ENCODE results near the gene MPPED2.

MPPED2 gene

GRCh38 chr11:30414806-30415205 is 171.3 kb downstream of the MPPED2 start:
- WGBS (ENCODE audit: extremely low coverage, insufficient coverage, low lambda C conversion rate) = no CpG with 5 or more reads among the region's 6 CpGs

GRCh38 chr11:30414244-30414643 is 171.9 kb downstream of the MPPED2 start:
- Histone ChIP-seq H3K4ac (ENCODE audit: low read depth, low read length) (no peak overlapping the region), H3K79me2 (ENCODE audit: control insufficient read depth, insufficient read depth, low read length) (no peaks in the 10 kb centered on the region), H3K79me1 (ENCODE audit: low read length) (no peaks in the 10 kb centered on the region), H3K4me3 (ENCODE audit: low read length) (no peak overlapping the region), H2BK5ac (ENCODE audit: low read length) (no peak overlapping the region), H3K27me3 (ENCODE audit: insufficient read depth, low read length, poor library complexity) (no peaks in the 10 kb centered on the region), H3K23ac (ENCODE audit: low read length) (no peak overlapping the region), H2BK120ac (ENCODE audit: low read depth, low read length) (no peak overlapping the region), H3K27ac (ENCODE audit: low read depth, low read length) (no peak overlapping the region), H3K4me1 (ENCODE audit: control insufficient read depth, low read depth, low read length) (no peaks in the 10 kb centered on the region), H3K56ac (ENCODE audit: low read length) (no peak overlapping the region), H4K5ac (ENCODE audit: low read length) (no peak overlapping the region), H3K9ac (ENCODE audit: low read length) (no peak overlapping the region), H2AK5ac (ENCODE audit: low read length) (no peak overlapping the region), H3K18ac (ENCODE audit: low read length) (no peak overlapping the region), H3K36me3 (ENCODE audit: control insufficient read depth, insufficient read depth, low read length) (no peaks in the 10 kb centered on the region), H2BK15ac (replicated peaks; ENCODE audit: low read depth) (no peak overlapping the region), H4K8ac (ENCODE audit: low read depth, low read length) (no peak overlapping the region), H3K4me2 (ENCODE audit: low read length) (no peak overlapping the region)
- WGBS (ENCODE audit: extremely low coverage, insufficient coverage, low lambda C conversion rate) = no CpG with 5 or more reads among the region's 5 CpGs
- DNase-seq = no peak

More at GRCh38 chr11:30414806-30415205, 171.3 kb downstream of the MPPED2 start:
- H3K4me3 ChIP-seq (ENCODE audit: low read length) = no peak overlapping the region
- H2AK5ac ChIP-seq (ENCODE audit: low read length) = no peak overlapping the region
- no peaks in the 10 kb centered on the region for H3K79me2 ChIP-seq (ENCODE audit: control insufficient read depth, insufficient read depth, low read length)
- no peaks in the 10 kb centered on the region for H3K4me1 ChIP-seq (ENCODE audit: control insufficient read depth, low read depth, low read length)
- H3K27ac ChIP-seq (ENCODE audit: low read depth, low read length) = no peak overlapping the region
- no peak overlapping the region for H3K23ac ChIP-seq (ENCODE audit: low read length)
- H2BK5ac ChIP-seq (ENCODE audit: low read length) = no peak overlapping the region
- H4K8ac ChIP-seq (ENCODE audit: low read depth, low read length) = no peak overlapping the region
- no peak overlapping the region for H3K4me2 ChIP-seq (ENCODE audit: low read length)
- no peak overlapping the region for H3K56ac ChIP-seq (ENCODE audit: low read length)
- no peak for DNase-seq
- no peaks in the 10 kb centered on the region for H3K36me3 ChIP-seq (ENCODE audit: control insufficient read depth, insufficient read depth, low read length)
- H3K79me1 ChIP-seq (ENCODE audit: low read length) = no peaks in the 10 kb centered on the region
- no peak overlapping the region for H3K4ac ChIP-seq (ENCODE audit: low read depth, low read length)
- no peak overlapping the region for H2BK15ac ChIP-seq (replicated peaks; ENCODE audit: low read depth)
- no peak overlapping the region for H2BK120ac ChIP-seq (ENCODE audit: low read depth, low read length)
- H3K9ac ChIP-seq (ENCODE audit: low read length) = no peak overlapping the region
- H4K5ac ChIP-seq (ENCODE audit: low read length) = no peak overlapping the region
- H3K18ac ChIP-seq (ENCODE audit: low read length) = no peak overlapping the region
- H3K27me3 ChIP-seq (ENCODE audit: insufficient read depth, low read length, poor library complexity) = no peaks in the 10 kb centered on the region

DNA sequence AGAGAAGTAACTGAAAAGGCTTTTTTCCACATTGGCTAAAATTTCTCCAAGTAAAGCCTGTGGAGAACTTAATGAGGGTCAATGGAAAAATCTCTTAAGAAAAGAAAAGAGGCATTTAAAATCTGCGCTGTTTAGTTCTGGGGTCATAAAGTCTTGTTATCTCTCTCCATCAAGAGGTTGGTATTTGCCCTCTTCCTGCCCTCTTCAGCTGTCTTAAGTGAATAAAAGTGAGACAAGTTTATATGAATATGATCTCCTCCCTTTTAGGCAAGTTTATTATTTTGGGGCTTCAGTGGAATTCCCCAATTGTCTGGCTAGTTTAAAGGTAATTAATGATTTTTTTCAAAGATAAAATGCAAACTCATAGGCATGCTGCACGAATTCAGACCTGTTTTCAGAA is 173.6 kb downstream of the MPPED2 start:
- no peak overlapping the region for H3K4ac ChIP-seq (ENCODE audit: low read depth, low read length)
- DNase-seq = no peak
- H3K27ac ChIP-seq (ENCODE audit: low read depth, low read length) = no peak overlapping the region
- H3K79me1 ChIP-seq (ENCODE audit: low read length) = no peaks in the 10 kb centered on the region
- H3K4me2 ChIP-seq (ENCODE audit: low read length) = no peak overlapping the region
- no peaks in the 10 kb centered on the region for H3K27me3 ChIP-seq (ENCODE audit: insufficient read depth, low read length, poor library complexity)
- H2AK5ac ChIP-seq (ENCODE audit: low read length) = no peak overlapping the region
- no peak overlapping the region for H3K9ac ChIP-seq (ENCODE audit: low read length)
- H3K18ac ChIP-seq (ENCODE audit: low read length) = no peak overlapping the region
- H2BK5ac ChIP-seq (ENCODE audit: low read length) = no peak overlapping the region
- no peak overlapping the region for H4K8ac ChIP-seq (ENCODE audit: low read depth, low read length)
- H2BK15ac ChIP-seq (replicated peaks; ENCODE audit: low read depth) = no peak overlapping the region
- no peak overlapping the region for H2BK120ac ChIP-seq (ENCODE audit: low read depth, low read length)
- H3K4me3 ChIP-seq (ENCODE audit: low read length) = no peak overlapping the region
- H4K5ac ChIP-seq (ENCODE audit: low read length) = no peak overlapping the region
- no peak overlapping the region for H3K56ac ChIP-seq (ENCODE audit: low read length)
- H3K79me2 ChIP-seq (ENCODE audit: control insufficient read depth, insufficient read depth, low read length) = no peaks in the 10 kb centered on the region
- H3K4me1 ChIP-seq (ENCODE audit: control insufficient read depth, low read depth, low read length) = no peaks in the 10 kb centered on the region
- no peaks in the 10 kb centered on the region for H3K36me3 ChIP-seq (ENCODE audit: control insufficient read depth, insufficient read depth, low read length)
- no peak overlapping the region for H3K23ac ChIP-seq (ENCODE audit: low read length)
- WGBS (ENCODE audit: extremely low coverage, insufficient coverage, low lambda C conversion rate) = no CpG with 5 or more reads among the region's 2 CpGs

DNA sequence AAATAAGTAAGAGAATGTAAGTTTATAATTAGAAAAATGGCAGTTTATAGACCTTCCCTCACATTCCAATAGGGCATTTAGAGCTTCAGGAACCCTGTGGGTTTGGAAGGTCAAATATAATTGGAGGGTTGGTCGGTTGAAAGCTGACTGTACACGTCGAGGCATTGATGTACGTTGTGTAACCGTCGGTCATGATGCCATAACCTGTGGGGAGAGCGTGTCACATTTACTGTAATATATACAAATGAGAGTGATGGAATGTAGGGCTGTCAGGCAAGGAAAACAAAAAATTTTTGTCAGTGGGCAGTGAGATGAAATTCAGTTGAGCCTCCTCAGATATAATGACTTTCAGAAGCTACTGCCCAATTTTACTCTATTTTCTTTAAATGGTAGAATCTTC is 174.8 kb downstream of the MPPED2 start:
- Histone ChIP-seq H3K4me3 (ENCODE audit: low read length) (no peak overlapping the region), H3K4me1 (ENCODE audit: control insufficient read depth, low read depth, low read length) (no peaks in the 10 kb centered on the region), H3K4me2 (ENCODE audit: low read length) (no peak overlapping the region), H2AK5ac (ENCODE audit: low read length) (no peak overlapping the region), H3K4ac (ENCODE audit: low read depth, low read length) (no peak overlapping the region), H3K56ac (ENCODE audit: low read length) (no peak overlapping the region), H3K79me2 (ENCODE audit: control insufficient read depth, insufficient read depth, low read length) (no peaks in the 10 kb centered on the region), H2BK15ac (replicated peaks; ENCODE audit: low read depth) (no peak overlapping the region), H4K8ac (ENCODE audit: low read depth, low read length) (no peak overlapping the region), H4K5ac (ENCODE audit: low read length) (no peak overlapping the region), H3K18ac (ENCODE audit: low read length) (no peak overlapping the region), H3K79me1 (ENCODE audit: low read length) (no peaks in the 10 kb centered on the region), H3K27me3 (ENCODE audit: insufficient read depth, low read length, poor library complexity) (no peaks in the 10 kb centered on the region), H2BK5ac (ENCODE audit: low read length) (no peak overlapping the region), H3K27ac (ENCODE audit: low read depth, low read length) (no peak overlapping the region), H3K23ac (ENCODE audit: low read length) (no peak overlapping the region), H3K9ac (ENCODE audit: low read length) (no peak overlapping the region), H3K36me3 (ENCODE audit: control insufficient read depth, insufficient read depth, low read length) (no peaks in the 10 kb centered on the region), H2BK120ac (ENCODE audit: low read depth, low read length) (no peak overlapping the region)
- no CpG with 5 or more reads among the region's 7 CpGs for WGBS (ENCODE audit: extremely low coverage, insufficient coverage, low lambda C conversion rate)
- DNase-seq = no peak

GRCh38 chr11:30406978-30407762 is 179.0 kb downstream of the MPPED2 start:
- H3K4me3 ChIP-seq (ENCODE audit: low read length) = no peak overlapping the region
- no peak overlapping the region for H2BK120ac ChIP-seq (ENCODE audit: low read depth, low read length)
- no peak overlapping the region for H2AK5ac ChIP-seq (ENCODE audit: low read length)
- H3K9ac ChIP-seq (ENCODE audit: low read length) = no peak overlapping the region
- H3K4ac ChIP-seq (ENCODE audit: low read depth, low read length) = no peak overlapping the region
- H3K56ac ChIP-seq (ENCODE audit: low read length) = no peak overlapping the region
- no peaks in the 10 kb centered on the region for H3K4me1 ChIP-seq (ENCODE audit: control insufficient read depth, low read depth, low read length)
- no peak overlapping the region for H3K18ac ChIP-seq (ENCODE audit: low read length)
- no peak overlapping the region for H2BK5ac ChIP-seq (ENCODE audit: low read length)
- no peak overlapping the region for H3K23ac ChIP-seq (ENCODE audit: low read length)
- H3K27ac ChIP-seq (ENCODE audit: low read depth, low read length) = no peak overlapping the region
- no peaks in the 10 kb centered on the region for H3K79me2 ChIP-seq (ENCODE audit: control insufficient read depth, insufficient read depth, low read length)
- no peak overlapping the region for H4K8ac ChIP-seq (ENCODE audit: low read depth, low read length)
- no CpG with 5 or more reads among the region's 13 CpGs for WGBS (ENCODE audit: extremely low coverage, insufficient coverage, low lambda C conversion rate)
- H3K4me2 ChIP-seq (ENCODE audit: low read length) = no peak overlapping the region
- no peak overlapping the region for H2BK15ac ChIP-seq (replicated peaks; ENCODE audit: low read depth)
- H3K36me3 ChIP-seq (ENCODE audit: control insufficient read depth, insufficient read depth, low read length) = no peaks in the 10 kb centered on the region
- no peak overlapping the region for H4K5ac ChIP-seq (ENCODE audit: low read length)
- H3K27me3 ChIP-seq (ENCODE audit: insufficient read depth, low read length, poor library complexity) = no peaks in the 10 kb centered on the region
- H3K79me1 ChIP-seq (ENCODE audit: low read length) = no peaks in the 10 kb centered on the region
- peak; percentile 91 for DNase-seq

GRCh38 chr11:30405385-30405784 is 180.8 kb downstream of the MPPED2 start:
- Histone ChIP-seq H3K4me1 (ENCODE audit: control insufficient read depth, low read depth, low read length) (no peaks in the 10 kb centered on the region), H3K79me1 (ENCODE audit: low read length) (no peaks in the 10 kb centered on the region), H2BK15ac (replicated peaks; ENCODE audit: low read depth) (no peak overlapping the region), H3K27me3 (ENCODE audit: insufficient read depth, low read length, poor library complexity) (no peaks in the 10 kb centered on the region), H2BK120ac (ENCODE audit: low read depth, low read length) (no peak overlapping the region), H3K9ac (ENCODE audit: low read length) (no peak overlapping the region), H2BK5ac (ENCODE audit: low read length) (no peak overlapping the region), H3K4ac (ENCODE audit: low read depth, low read length) (no peak overlapping the region), H4K8ac (ENCODE audit: low read depth, low read length) (no peak overlapping the region), H3K27ac (ENCODE audit: low read depth, low read length) (no peak overlapping the region), H3K79me2 (ENCODE audit: control insufficient read depth, insufficient read depth, low read length) (no peaks in the 10 kb centered on the region), H3K36me3 (ENCODE audit: control insufficient read depth, insufficient read depth, low read length) (no peaks in the 10 kb centered on the region), H2AK5ac (ENCODE audit: low read length) (no peak overlapping the region), H3K18ac (ENCODE audit: low read length) (no peak overlapping the region), H3K4me2 (ENCODE audit: low read length) (no peak overlapping the region), H3K23ac (ENCODE audit: low read length) (no peak overlapping the region), H4K5ac (ENCODE audit: low read length) (no peak overlapping the region), H3K56ac (ENCODE audit: low read length) (no peak overlapping the region), H3K4me3 (ENCODE audit: low read length) (no peak overlapping the region)
- WGBS (ENCODE audit: extremely low coverage, insufficient coverage, low lambda C conversion rate) = no CpG with 5 or more reads among the region's 3 CpGs
- DNase-seq = no peak

All from mesendoderm (in vitro differentiated cells).